ELR (cell line): ENCODE data around the gene COL15A1.

Experiments used
- DNase-seq: peaks from one replicate; pipeline ENCODE4 v3.0.0-alpha.2; 2015; ENCODE audit warnings: low read depth

The COL15A1 gene

DNA sequence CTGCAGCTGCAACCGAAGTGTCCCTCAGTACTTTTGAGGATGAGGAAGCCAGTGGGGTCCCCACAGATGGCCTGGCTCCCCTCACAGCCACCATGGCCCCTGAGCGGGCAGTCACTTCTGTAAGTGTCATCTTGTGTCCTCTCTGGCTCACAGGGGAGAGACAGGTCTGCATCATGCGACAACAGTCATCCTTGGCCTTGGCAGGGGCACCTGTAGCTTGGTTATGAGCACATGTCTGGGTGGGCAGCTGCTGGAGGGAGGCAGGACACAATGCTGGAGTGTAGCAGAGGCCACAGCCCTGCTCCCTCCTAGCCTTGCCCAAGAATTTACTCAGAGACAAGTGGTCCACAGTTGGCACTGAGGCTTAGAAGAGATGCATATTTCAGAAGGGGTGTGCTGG, 71.7 kb downstream of the COL15A1 start:
- no peak for DNase-seq

- DNase-seq, result no peak
Measured at GRCh38 chr9:99015890-99016289, 72.2 kb downstream of the COL15A1 start.

GRCh38 chr9:99016681-99017387, 73.1 kb downstream of the COL15A1 start:
- DNase-seq, result no peak

DNA sequence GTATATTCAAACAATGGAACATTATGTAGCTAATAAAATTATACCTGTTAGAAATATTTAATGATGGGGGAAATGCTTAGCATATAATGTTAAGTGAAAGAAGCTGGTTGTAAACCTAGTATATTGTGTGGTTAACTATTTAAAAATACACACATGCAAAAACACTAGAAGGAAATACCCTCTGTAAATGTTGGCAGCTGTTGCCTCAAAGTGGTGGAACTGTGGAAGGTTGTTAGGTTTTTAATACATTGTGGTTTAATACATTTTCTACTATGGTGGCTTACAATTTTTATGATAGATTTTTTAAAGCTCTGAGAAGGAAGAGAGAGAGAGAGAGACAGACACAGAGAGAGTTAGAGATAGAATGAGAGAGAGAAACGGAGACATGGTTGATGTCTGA, 74.9 kb downstream of the COL15A1 start:
- no peak for DNase-seq

GRCh38 chr9:99019510-99020331, 76.0 kb downstream of the COL15A1 start:
- peak; percentile 97 for DNase-seq

DNA sequence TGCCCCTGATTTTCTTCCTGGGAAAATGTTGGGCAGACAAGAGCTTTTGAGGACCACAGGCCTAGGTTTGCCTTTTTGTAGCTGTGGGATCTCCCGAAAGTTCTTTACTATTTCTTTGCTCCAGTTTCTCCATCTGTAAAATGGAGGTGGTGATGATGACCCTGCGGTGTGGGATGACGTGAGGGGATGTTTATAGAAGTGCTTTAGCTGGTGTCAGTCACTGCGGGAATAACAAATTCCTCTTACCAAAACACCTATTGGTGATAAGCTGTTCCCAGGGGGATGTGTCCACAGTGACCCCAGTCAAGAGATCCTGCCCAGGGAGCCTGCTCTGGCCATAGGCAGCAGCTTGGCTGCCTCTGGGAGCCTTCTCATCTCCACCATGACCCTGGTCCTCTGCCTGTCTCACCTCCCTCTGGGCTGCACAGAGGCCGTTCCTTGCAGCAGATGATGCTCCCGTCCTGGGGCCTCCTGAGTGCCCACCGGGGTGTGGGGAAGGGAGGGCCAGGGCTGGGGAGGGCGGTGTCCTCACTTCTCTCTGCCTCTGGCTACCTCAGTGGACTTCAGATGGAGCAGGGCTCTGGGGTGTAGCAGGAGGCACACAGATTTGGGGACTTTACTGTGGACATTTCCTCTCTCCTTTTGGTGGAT, 77.2 kb downstream of the COL15A1 start:
- no peak for DNase-seq

DNA sequence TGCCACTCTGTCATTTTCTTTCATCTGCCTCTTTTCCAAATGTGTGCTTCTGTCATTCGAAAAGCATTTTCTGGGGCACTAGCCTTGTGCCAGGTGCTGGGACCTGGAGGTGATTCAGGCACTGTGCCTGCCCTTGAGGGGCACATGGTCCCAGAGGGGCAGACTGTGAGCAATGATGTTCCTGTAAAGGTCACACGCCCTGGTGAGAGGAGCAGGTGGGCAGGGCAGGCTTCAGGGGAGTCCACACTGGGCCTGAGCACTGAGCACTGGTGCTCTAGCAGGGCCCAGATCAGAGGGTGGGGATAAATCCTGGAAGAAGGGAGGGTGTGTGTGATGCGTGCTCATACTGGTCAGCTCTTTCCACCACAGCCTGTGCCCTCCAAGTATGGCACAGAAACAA, 77.8 kb downstream of the COL15A1 start:
- no peak for DNase-seq

GRCh38 chr9:99023231-99023630, 79.5 kb downstream of the COL15A1 start:
- DNase-seq, result no peak

DNA sequence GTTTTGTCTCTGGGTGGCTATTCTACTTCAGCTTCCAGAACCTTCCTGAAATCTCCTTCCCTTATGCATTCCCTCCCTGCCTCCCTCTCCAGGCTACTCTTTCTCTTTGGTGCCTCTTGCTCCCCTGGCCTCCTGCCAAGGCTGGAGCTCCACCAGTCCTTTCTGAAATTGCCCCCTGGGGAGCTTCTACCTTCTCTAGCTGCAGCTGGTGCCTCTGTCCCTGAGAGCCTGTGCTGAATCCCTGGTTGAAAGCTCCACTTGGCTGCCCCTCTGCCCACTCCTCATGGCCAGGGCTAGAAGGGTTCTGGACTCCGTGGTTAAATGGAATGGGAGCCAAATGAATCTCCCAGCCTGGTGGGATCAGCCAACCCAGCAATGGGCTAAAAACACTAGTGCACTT, 80.1 kb downstream of the COL15A1 start:
- no peak for DNase-seq

GRCh38 chr9:99024959-99025358, 81.3 kb downstream of the COL15A1 start:
- DNase-seq, result no peak

DNA sequence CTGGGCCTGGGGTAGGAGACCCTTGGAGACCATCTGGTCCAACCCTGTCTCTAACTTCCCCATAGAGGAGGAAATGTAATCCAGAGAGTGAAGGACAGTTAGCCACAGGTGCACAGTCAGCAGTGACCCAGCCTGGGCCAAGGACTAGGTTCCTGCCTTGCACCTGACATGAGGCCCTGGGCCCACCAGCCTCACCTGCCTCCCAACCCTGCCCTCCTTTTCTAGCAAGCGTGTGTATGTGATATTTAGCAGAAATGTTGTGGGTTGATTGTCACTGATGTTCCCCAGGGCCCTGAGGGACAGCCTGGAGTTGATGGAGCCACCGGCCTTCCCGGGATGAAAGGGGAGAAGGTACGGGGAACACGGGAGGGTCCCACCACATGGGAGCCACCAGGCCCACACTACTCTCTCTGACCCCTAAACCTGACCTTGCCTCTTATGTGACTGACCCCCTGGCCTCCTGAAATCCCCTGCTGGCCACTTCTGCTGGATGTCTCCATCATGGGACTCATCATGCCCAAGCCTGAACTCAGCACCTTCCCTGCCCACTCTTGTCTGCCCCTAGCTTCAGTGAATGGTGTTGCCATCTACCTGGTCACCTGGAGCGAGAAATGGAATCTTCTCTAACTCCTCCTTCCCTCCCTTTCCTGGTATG, 82.0 kb downstream of the COL15A1 start:
- DNase-seq, result no peak

GRCh38 chr9:99026271-99026955, 82.7 kb downstream of the COL15A1 start:
- DNase-seq, result no peak

- no peak for DNase-seq
Measured at GRCh38 chr9:99026956-99027298, 83.2 kb downstream of the COL15A1 start.

DNA sequence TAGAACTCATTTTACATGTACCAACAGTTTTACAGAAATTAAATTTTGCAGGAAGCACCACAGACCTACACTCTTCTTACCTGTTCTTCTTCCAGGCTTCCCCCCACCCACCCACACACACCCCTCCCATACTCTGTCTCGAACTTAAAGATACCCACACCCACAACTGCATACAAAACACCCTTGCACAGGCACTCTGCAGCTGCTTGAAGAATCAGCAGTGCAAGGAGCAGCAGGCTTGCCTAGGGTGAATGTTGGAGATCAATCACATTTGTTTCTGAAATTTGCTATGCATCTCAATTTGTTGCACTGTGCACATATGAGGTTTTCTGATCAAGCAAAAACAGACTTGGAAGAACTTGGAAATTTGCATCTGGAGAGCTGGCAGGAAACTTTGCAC, 83.7 kb downstream of the COL15A1 start:
- no peak for DNase-seq

GRCh38 chr9:99029083-99029645, 85.5 kb downstream of the COL15A1 start:
- no peak for DNase-seq

- DNase-seq, result peak; percentile 54
Measured at GRCh38 chr9:99030092-99030511, 86.4 kb downstream of the COL15A1 start.

DNA sequence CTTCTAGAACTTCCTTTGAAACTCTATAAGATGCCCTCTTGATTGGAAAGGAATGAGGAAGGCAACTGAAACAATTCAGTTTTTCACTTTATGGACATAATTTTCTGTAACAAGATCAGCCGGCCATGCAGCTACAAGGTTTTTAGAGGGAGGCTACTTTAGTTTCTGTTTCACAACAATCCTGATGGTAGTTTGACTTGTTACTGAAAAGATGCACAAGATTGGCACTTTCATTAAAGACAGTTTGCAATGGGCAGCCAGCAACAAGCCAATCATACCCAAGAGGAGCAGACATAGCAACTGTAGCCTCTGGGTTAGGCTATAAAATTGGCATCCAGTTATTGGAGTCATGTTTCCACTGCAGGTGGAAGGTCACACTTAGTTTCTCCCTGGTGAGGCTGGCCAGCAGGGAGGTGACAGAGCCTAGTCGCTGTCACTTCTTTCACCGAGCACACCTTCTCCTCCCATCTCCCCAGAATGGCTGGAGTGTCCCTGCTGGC, 87.0 kb downstream of the COL15A1 start:
- DNase-seq, result no peak

- DNase-seq, result no peak
Measured at GRCh38 chr9:99031319-99031718, 87.6 kb downstream of the COL15A1 start.

DNA sequence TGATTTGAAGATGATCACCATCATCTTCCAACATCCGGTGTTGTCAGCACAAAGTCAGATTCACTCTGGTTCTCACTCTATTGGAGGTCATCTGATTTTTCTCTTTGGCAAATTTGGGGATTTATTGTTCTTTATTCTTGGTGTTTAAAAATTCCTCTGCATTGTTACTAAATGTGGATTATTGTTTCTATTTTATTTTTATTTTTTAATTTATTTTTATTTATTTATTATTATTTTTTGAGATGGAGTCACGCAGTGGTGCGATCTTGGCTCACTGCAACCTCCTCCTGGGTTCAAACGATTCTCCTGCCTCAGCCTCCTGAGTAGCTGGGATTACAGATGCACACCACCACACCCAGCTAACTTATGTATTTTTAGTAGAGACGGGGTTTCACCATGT, 88.3 kb downstream of the COL15A1 start:
- DNase-seq, result no peak

DNA sequence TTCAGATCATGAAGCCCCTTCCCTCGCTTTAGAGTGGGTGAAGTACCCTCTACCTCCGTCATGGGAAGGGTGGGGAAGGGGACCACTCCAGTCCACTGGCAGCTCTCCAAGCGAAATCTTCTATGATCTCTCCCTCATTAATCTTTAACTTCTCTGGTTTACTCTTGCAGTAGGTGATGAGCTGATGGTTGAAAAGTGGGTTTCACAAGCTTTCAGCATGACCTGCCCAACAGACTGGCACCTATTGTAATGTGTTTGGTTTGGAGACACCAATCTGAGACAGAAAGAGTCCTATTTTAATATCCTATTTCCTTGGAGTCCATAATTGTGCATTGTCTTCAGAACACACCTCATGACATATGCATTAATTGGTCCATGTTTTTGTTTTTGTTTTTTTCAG, 90.4 kb downstream of the COL15A1 start:
- no peak for DNase-seq

GRCh38 chr9:99035313-99035712, 91.6 kb downstream of the COL15A1 start:
- no peak for DNase-seq
